Panc1 (cell line): ENCODE measurements around the gene GNPTG. TPM values are rescaled to one million over a fixed set of nuclear protein-coding genes. Genes with fewer than 3 reads are reported as not detected.
A peak's percentile ranks its signal among the peaks of the same experiment; 100 is the strongest.

Source experiments
- ATAC-seq: fragments of 200-7000 bp; cut with Tn5 transposase; 2 replicates; pipeline ENCODE4 v1.9.1; 2020; ENCODE audit warnings: mild to moderate bottlenecking, moderate library complexity
- BruUV-seq: library from RNA; stranded (reverse); fragments of 400-500 nt; replicated peaks from 2 replicates; lab custom pipeline; 2021; lab: Mats Ljungman, UMichigan
- CTCF ChIA-PET: fragments of 300-600 bp; sonication (Branson Sonifier 250); formaldehyde crosslinking; loops from one replicate; lab custom pipeline; 2022; ENCODE audit warnings: antibody characterized with exemption; lab: Charles Lee
- POLR2A ChIA-PET: fragments of 300-600 bp; sonication (Branson Sonifier 250); formaldehyde crosslinking; loops from one replicate; lab custom pipeline; 2022; ENCODE audit warnings: antibody characterized with exemption; lab: Charles Lee
- DNase-seq: peaks from one replicate; pipeline ENCODE4 v3.0.0-alpha.2; 2010; ENCODE audit warnings: low read depth, low spot score
- H3K27ac ChIP-seq: 2 replicates; pipeline ENCODE4 v1.5.1; 2011; ENCODE audit warnings: mild to moderate bottlenecking, low read length, inconsistent platforms
- H3K27me3 ChIP-seq: fragments of 200-500 bp; sonication (Bioruptor generic); 2 replicates; pipeline ENCODE4 v1.6.0; 2014; ENCODE audit warnings: low read length, inconsistent platforms; ENCODE audit not compliant: control insufficient read depth, insufficient read depth
- H3K36me3 ChIP-seq: fragments of 200-500 bp; sonication (Bioruptor generic); 2 replicates; pipeline ENCODE4 v1.5.1; 2014; ENCODE audit warnings: inconsistent platforms, mild to moderate bottlenecking, low read length, moderate library complexity; ENCODE audit not compliant: control insufficient read depth, insufficient read depth
- H3K4me1 ChIP-seq: 2 replicates; pipeline ENCODE4 v1.5.1; 2011; ENCODE audit warnings: inconsistent platforms, mild to moderate bottlenecking, low read length, moderate library complexity; ENCODE audit not compliant: control insufficient read depth, insufficient read depth
- H3K4me3 ChIP-seq, 2 experiments: 2 replicates each; pipeline ENCODE4 v1.5.1; 2011 to 2012; ENCODE audit warnings: low read depth in 2 of 2, low read length in 2 of 2, mild to moderate bottlenecking in 2 of 2, inconsistent platforms in 1 of 2, moderate library complexity in 1 of 2
- H3K9me3 ChIP-seq: fragments of 200-500 bp; sonication (Bioruptor generic); 2 replicates; pipeline ENCODE4 v1.5.1; 2014; ENCODE audit warnings: low read depth, mild to moderate bottlenecking, inconsistent platforms, low read length, moderate library complexity; ENCODE audit not compliant: control insufficient read depth, insufficient read depth
- POLR2AphosphoS5 ChIP-seq: IDR thresholded peaks from 2 replicates; pipeline ENCODE4 v1.6.1; 2012; ENCODE audit warnings: mild to moderate bottlenecking, low read depth, low read length, moderate library complexity
- SIN3A ChIP-seq: IDR thresholded peaks from 2 replicates; pipeline ENCODE4 v1.6.1; 2012; ENCODE audit warnings: low read depth, mild to moderate bottlenecking, low read length, moderate library complexity, borderline replicate concordance; ENCODE audit not compliant: insufficient read depth
- TCF7L2 ChIP-seq: IDR thresholded peaks from 2 replicates; pipeline ENCODE4 v1.6.1; 2011; ENCODE audit warnings: mild to moderate bottlenecking, low read depth, low read length, inconsistent platforms
- in situ Hi-C: cut with HindIII; loops from 2 replicates; pipeline ENCODE4 v1.10.0; 2016; ENCODE audit warnings: low sequenced_read_pairs, low pct_unique_long_range_greater_than_20kb
- intact Hi-C: fragments of 100-400 bp; cut with micrococcal nuclease; formaldehyde crosslinking; loops from one replicate; pipeline ENCODE4 v1.10.0; 2022; ENCODE audit not compliant: unreplicated experiment
- total RNA-seq: library from RNA; stranded (reverse); gene quantifications from one replicate; pipeline ENCODE4 v1.2.1, GENCODE V29; 2021; ENCODE audit not compliant: unreplicated experiment
- TF ChIP-seq, protein P1 (sequence below): fragments of 450-650 bp; IDR thresholded peaks from 2 replicates; pipeline ENCODE4 v1.5.1; 2017; ENCODE audit warnings: mild to moderate bottlenecking
- TF ChIP-seq, protein P2 (sequence below), 2 experiments: IDR thresholded peaks; 2 replicates each; pipeline ENCODE4 v1.6.1; 2011 to 2012; ENCODE audit warnings: low read depth in 2 of 2, control low read depth in 1 of 2, low read length in 1 of 2, mild to moderate bottlenecking in 1 of 2, moderate library complexity in 1 of 2; ENCODE audit not compliant: insufficient read depth in 1 of 2

GNPTG gene
- total RNA-seq, 1 experiment from 2014 or later: 62.5 TPM

GRCh38 chr16:1345651-1346421 is 5.9 kb upstream of the GNPTG start:
- no peak overlapping the region for H3K4me3 ChIP-seq
- H3K27me3 ChIP-seq: no peaks in the 10 kb centered on the region
- CTCF ChIA-PET: interaction anchor here (0.6 kb wide), 1 partner anchor 15 kb away, joined by 7 read pairs; no protein-coding TSS in a partner anchor
- ATAC-seq: no peak
- no peak overlapping the region for H3K27ac ChIP-seq
- no peaks in the 10 kb centered on the region for H3K9me3 ChIP-seq
- intact Hi-C loops (no loop called here), in situ Hi-C loops (no loop called here)
- peaks cover 7% of the 10 kb centered on the region for H3K4me1 ChIP-seq
- no peak for DNase-seq
- POLR2A ChIA-PET: no interaction called here
- BruUV-seq: no TSS peak
- no peak for TF ChIP-seq POLR2AphosphoS5
- TF ChIP-seq SIN3A: no peak
- TF ChIP-seq, protein P1, sequence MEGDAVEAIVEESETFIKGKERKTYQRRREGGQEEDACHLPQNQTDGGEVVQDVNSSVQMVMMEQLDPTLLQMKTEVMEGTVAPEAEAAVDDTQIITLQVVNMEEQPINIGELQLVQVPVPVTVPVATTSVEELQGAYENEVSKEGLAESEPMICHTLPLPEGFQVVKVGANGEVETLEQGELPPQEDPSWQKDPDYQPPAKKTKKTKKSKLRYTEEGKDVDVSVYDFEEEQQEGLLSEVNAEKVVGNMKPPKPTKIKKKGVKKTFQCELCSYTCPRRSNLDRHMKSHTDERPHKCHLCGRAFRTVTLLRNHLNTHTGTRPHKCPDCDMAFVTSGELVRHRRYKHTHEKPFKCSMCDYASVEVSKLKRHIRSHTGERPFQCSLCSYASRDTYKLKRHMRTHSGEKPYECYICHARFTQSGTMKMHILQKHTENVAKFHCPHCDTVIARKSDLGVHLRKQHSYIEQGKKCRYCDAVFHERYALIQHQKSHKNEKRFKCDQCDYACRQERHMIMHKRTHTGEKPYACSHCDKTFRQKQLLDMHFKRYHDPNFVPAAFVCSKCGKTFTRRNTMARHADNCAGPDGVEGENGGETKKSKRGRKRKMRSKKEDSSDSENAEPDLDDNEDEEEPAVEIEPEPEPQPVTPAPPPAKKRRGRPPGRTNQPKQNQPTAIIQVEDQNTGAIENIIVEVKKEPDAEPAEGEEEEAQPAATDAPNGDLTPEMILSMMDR: no peak
- TF ChIP-seq, protein P2, sequence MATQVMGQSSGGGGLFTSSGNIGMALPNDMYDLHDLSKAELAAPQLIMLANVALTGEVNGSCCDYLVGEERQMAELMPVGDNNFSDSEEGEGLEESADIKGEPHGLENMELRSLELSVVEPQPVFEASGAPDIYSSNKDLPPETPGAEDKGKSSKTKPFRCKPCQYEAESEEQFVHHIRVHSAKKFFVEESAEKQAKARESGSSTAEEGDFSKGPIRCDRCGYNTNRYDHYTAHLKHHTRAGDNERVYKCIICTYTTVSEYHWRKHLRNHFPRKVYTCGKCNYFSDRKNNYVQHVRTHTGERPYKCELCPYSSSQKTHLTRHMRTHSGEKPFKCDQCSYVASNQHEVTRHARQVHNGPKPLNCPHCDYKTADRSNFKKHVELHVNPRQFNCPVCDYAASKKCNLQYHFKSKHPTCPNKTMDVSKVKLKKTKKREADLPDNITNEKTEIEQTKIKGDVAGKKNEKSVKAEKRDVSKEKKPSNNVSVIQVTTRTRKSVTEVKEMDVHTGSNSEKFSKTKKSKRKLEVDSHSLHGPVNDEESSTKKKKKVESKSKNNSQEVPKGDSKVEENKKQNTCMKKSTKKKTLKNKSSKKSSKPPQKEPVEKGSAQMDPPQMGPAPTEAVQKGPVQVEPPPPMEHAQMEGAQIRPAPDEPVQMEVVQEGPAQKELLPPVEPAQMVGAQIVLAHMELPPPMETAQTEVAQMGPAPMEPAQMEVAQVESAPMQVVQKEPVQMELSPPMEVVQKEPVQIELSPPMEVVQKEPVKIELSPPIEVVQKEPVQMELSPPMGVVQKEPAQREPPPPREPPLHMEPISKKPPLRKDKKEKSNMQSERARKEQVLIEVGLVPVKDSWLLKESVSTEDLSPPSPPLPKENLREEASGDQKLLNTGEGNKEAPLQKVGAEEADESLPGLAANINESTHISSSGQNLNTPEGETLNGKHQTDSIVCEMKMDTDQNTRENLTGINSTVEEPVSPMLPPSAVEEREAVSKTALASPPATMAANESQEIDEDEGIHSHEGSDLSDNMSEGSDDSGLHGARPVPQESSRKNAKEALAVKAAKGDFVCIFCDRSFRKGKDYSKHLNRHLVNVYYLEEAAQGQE (IDR thresholded peaks at IDR 0.05; ENCODE audit: insufficient read depth in 1 of 2, low read depth in 2 of 2, low read length in 1 of 2): no peak
- TF ChIP-seq TCF7L2: no peak
- no peaks in the 10 kb centered on the region for H3K36me3 ChIP-seq

DNA sequence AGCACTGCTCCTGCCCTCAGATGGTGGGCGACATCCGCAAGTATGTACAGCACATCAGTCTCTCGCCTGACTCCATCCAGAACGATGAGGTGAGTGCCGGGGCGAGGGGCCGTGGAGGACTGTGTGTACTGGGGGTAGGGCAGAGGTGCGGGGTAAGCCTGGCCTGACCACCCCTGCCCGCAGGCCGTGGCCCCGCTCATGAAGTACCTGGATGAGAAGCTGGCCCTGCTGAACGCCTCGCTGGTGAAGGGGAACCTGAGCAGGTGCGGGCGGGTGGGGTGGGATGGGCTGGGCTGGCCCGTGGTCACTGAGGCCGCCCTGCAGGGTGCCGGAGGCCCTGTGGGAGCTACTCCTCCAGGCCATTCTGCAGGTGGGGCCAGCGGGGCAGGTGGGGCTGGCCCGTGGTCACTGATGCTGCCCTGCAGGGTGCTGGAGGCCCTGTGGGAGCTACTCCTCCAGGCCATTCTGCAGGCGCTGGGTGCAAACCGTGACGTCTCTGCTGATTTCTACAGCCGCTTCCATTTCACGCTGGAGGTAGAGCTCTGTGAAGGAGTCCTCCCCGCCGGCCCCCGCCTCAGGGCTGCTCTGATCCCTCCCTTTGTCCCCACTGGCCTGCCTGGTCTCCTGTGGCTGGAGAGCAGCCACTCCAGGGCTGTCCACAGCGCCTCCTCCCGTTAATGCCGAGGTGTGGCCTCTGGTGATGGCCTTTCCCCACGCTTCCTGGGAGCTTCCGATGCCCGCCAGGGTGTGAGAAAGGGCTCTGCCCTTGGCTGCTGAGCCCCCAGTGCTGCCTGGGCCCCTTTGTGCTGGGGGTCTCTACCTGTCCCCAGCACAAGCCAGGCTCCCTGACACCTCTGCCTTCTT is 5.1 kb upstream of the GNPTG start:
- H3K4me1 ChIP-seq: peaks cover 10% of the 10 kb centered on the region
- H3K36me3 ChIP-seq: peaks cover 3% of the 10 kb centered on the region; the same call in 1 of the 2 replicates
- ChIA-PET CTCF (interaction anchor here (0.7 to 0.9 kb wide), 2 partner anchors 16 to 274 kb away, joined by 3 to 11 read pairs; no protein-coding TSS in a partner anchor), POLR2A (no interaction called here)
- H3K27ac ChIP-seq: no peak overlapping the region
- no peak overlapping the region for H3K4me3 ChIP-seq
- ATAC-seq: no peak
- H3K27me3 ChIP-seq: no peaks in the 10 kb centered on the region
- BruUV-seq: no TSS peak
- TF ChIP-seq, protein P2 (IDR thresholded peaks at IDR 0.05; ENCODE audit: insufficient read depth in 1 of 2, low read depth in 2 of 2, low read length in 1 of 2): no peak
- TF ChIP-seq POLR2AphosphoS5 (no peak), SIN3A (no peak), TCF7L2 (no peak)
- TF ChIP-seq, protein P1: peak; percentile 64; the same call in 1 of the 2 replicates
- no peaks in the 10 kb centered on the region for H3K9me3 ChIP-seq
- in situ Hi-C loops (no loop called here), intact Hi-C loops (no loop called here)
- DNase-seq: no peak
